ENCODE measurements around the gene TGFBR3.

DNA sequence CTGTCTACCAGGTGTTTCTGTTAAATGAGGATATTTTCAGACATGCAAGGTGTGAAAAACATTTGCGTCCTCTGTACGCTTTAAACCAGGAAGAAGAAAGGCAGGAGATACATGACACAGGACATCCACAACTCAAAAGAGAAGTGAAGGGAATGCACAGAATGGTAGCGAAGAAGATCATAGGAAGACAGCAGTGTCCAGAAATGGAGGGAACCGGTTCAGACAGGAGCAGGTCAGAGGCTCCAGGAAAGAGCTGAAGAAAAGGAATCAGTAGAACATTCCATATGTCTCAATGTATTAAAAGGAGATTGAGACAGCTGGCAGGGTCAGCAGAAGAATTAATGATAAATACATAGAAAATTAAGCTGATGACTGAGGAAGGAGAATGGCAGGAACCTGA, 194.4 kb downstream of the TGFBR3 start:
- no peak for TF ChIP-seq POLR2AphosphoS5 (IDR thresholded peaks at IDR 0.05; ENCODE audit: low read depth, low read length)
- no peak for TF ChIP-seq CTCF (IDR thresholded peaks at IDR 0.05)

Measured in Panc1 (cell line).